Psoas muscle (tissue), 8 donors: ENCODE measurements around the gene PEPD. TPM values are rescaled to one million over a fixed set of nuclear protein-coding genes. Genes with fewer than 3 reads are reported as not detected.
A peak's percentile ranks its signal among the peaks of the same experiment; 100 is the strongest.
"Not testable (repeated sequence)": the region's sequence is repeated elsewhere in the genome, so short reads cannot be mapped to it uniquely, and the experiment has no call there.

Experiments used
- ATAC-seq, 4 donors: fragments of 200-7000 bp; cut with Tn5 transposase; one replicate each; pipeline ENCODE4 v1.9.1; 2020; ENCODE audit warnings: moderate library complexity in 3 of 4, mild to moderate bottlenecking in 2 of 4
- DNase-seq, 2 donors: peaks; one replicate each; pipeline ENCODE4 v3.0.0-alpha.2; 2020
- H3K27ac ChIP-seq: fragments of 200-600 bp; one replicate; pipeline ENCODE4 v1.8.0; 2022
- H3K27me3 ChIP-seq, 3 donors: fragments of 200-600 bp in 1 of 3; one replicate each; pipeline versions ENCODE4 v1.6.1 to v1.8.0; 2013 to 2022; ENCODE audit warnings: low read length in 2 of 3, mild to moderate bottlenecking in 2 of 3, moderate library complexity in 1 of 3; ENCODE audit not compliant: insufficient read depth in 3 of 3
- H3K36me3 ChIP-seq, 2 donors: fragments of 200-600 bp in 1 of 2; one replicate each; pipeline versions ENCODE4 v1.6.1 to v1.8.0; 2013 to 2022; ENCODE audit warnings: low read depth in 1 of 2, mild to moderate bottlenecking in 1 of 2, moderate library complexity in 1 of 2; ENCODE audit not compliant: insufficient read depth in 1 of 2
- H3K4me1 ChIP-seq: fragments of 200-600 bp; one replicate; pipeline ENCODE4 v1.8.0; 2022
- H3K4me3 ChIP-seq: fragments of 200-600 bp; one replicate; pipeline ENCODE4 v1.8.0; 2022; ENCODE audit warnings: mild to moderate bottlenecking
- H3K9me3 ChIP-seq: fragments of 200-600 bp; one replicate; pipeline ENCODE4 v1.8.0; 2022
- WGBS, 3 donors: extraction: QIAGEN DNeasy Blood & Tissue Kit; methylation state at CpG; one replicate each; pipeline versions ENCODE4 v1.1.6 to v1.1.7; 2013; 5-methylcytosine and 5-hydroxymethylcytosine counted together
- intact Hi-C, 2 donors: fragments of 100-400 bp; cut with DNase I; formaldehyde crosslinking; loops; one replicate each; pipeline versions ENCODE4 v1.11.0 to v1.14.2; 2022
- polyA plus RNA-seq, 3 donors: library from polyadenylated mRNA; stranded (reverse); fragments of 200-250 nt; gene quantifications; one replicate each; pipeline ENCODE4 v1.2.3, GENCODE V29; 2013
- total RNA-seq, 4 donors: library from RNA; stranded (reverse); fragmentation: NEBNext Ultra II Directional in 2 of 4; extraction: Animal tissue kit (Norgen Biotek cat#: 25700) in 2 of 4; gene quantifications; one replicate each; pipeline versions ENCODE4 v1.2.1 to v1.2.4, GENCODE V29; 2021 to 2023
- TF ChIP-seq, protein P1 (sequence below): fragments of 200-600 bp; IDR thresholded peaks from one replicate; pipeline ENCODE4 v1.8.0; 2022; ENCODE audit warnings: antibody characterized with exemption
- donor health status: healthy with polysubstance abuse.
- donor health status: DM: no; HTN: no; CAD: no; lungs with moderate emphysema.
- donor health status: Bipolar disorder and iron deficiency.
- donor health status: healthy.
- donor health status: DM: yes; HTN: yes; CAD: no.
- donor health status: DM: no; HTN: no; CAD: no.
- donor health status: DM: no; HTN: no; CAD: no.
- donor health status: DM: yes; HTN: yes; CAD: no.

PEPD gene
- total and polyA plus RNA-seq, 7 donors = 26.3 to 40.2 (median 35.1) TPM

GRCh38 chr19:33492090-33492489, 29.5 kb downstream of the PEPD start:
- DNase-seq = no peak
- Histone ChIP-seq H3K27me3 (no peaks in the 10 kb centered on the region), H3K4me1 (peaks cover 5% of the 10 kb centered on the region), H3K9me3 (no peaks in the 10 kb centered on the region), H3K36me3 (peaks cover 0 to 10% of the 10 kb centered on the region in 2 donors), H3K4me3 (no peak overlapping the region), H3K27ac (no peak overlapping the region)
- WGBS, 3 donors = 96 to 99% (median 98%) methylated on average over 7 of the region's 7 CpGs
- intact Hi-C loops = no loop called here
- TF ChIP-seq, protein P1, sequence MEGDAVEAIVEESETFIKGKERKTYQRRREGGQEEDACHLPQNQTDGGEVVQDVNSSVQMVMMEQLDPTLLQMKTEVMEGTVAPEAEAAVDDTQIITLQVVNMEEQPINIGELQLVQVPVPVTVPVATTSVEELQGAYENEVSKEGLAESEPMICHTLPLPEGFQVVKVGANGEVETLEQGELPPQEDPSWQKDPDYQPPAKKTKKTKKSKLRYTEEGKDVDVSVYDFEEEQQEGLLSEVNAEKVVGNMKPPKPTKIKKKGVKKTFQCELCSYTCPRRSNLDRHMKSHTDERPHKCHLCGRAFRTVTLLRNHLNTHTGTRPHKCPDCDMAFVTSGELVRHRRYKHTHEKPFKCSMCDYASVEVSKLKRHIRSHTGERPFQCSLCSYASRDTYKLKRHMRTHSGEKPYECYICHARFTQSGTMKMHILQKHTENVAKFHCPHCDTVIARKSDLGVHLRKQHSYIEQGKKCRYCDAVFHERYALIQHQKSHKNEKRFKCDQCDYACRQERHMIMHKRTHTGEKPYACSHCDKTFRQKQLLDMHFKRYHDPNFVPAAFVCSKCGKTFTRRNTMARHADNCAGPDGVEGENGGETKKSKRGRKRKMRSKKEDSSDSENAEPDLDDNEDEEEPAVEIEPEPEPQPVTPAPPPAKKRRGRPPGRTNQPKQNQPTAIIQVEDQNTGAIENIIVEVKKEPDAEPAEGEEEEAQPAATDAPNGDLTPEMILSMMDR = no peak
- ATAC-seq = no peak

DNA sequence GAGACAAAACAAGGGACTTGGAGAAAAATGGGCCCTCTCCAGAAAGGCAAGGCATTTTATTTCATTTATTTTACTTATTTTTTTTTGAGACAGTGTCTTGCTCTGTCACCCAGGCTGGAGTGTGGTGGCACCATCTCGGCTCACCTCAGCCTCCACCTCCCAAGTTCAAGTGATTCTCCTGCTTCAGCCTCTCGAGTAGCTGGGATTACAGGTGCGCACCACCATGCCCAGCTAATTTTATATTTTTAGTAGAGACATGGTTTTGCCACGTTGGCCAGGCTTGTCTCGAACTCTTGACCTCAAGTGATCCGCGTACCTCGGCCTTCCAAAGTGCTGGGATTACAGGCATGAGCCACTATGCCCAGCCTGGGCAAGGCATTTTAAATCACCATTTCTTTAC, 31.0 kb downstream of the PEPD start:
- H3K27me3 ChIP-seq, H3K27ac ChIP-seq, DNase-seq, intact Hi-C loops, H3K36me3 ChIP-seq, ATAC-seq, H3K4me3 ChIP-seq, H3K9me3 ChIP-seq: not testable (repeated sequence)
- WGBS, 3 donors = 87 to 95% (median 90%) methylated on average over 8 of the region's 8 CpGs
- H3K4me1 ChIP-seq = peaks cover 13% of the 10 kb centered on the region

- DNase-seq (no peak), ATAC-seq (no peak)
- Histone ChIP-seq H3K9me3 (no peaks in the 10 kb centered on the region), H3K36me3 (peaks cover 0 to 9% of the 10 kb centered on the region in 2 donors), H3K27me3 (no peaks in the 10 kb centered on the region), H3K4me3 (no peak overlapping the region), H3K4me1 (peaks cover 13% of the 10 kb centered on the region), H3K27ac (no peak overlapping the region)
- TF ChIP-seq, protein P1 = no peak
- intact Hi-C loops = no loop called here
- WGBS, 3 donors = 77 to 86% (median 84%) methylated on average over 7 to 9 of the region's 9 CpGs
These were observed 31.5 kb downstream of the PEPD start for GRCh38 chr19:33490041-33490451.

- DNase-seq (no peak), ATAC-seq (no peak)
- Histone ChIP-seq H3K36me3 (peaks cover 0 to 9% of the 10 kb centered on the region in 2 donors), H3K4me3 (no peak overlapping the region), H3K27me3 (no peaks in the 10 kb centered on the region), H3K4me1 (peaks cover 13% of the 10 kb centered on the region), H3K27ac (no peak overlapping the region), H3K9me3 (no peaks in the 10 kb centered on the region)
- TF ChIP-seq, protein P1 = no peak
- 88 to 96% (median 91%) methylated on average over 8 of the region's 8 CpGs for WGBS, 3 donors
- intact Hi-C loops = no loop called here
These were observed 32.8 kb downstream of the PEPD start for GRCh38 chr19:33488826-33489225.

DNA sequence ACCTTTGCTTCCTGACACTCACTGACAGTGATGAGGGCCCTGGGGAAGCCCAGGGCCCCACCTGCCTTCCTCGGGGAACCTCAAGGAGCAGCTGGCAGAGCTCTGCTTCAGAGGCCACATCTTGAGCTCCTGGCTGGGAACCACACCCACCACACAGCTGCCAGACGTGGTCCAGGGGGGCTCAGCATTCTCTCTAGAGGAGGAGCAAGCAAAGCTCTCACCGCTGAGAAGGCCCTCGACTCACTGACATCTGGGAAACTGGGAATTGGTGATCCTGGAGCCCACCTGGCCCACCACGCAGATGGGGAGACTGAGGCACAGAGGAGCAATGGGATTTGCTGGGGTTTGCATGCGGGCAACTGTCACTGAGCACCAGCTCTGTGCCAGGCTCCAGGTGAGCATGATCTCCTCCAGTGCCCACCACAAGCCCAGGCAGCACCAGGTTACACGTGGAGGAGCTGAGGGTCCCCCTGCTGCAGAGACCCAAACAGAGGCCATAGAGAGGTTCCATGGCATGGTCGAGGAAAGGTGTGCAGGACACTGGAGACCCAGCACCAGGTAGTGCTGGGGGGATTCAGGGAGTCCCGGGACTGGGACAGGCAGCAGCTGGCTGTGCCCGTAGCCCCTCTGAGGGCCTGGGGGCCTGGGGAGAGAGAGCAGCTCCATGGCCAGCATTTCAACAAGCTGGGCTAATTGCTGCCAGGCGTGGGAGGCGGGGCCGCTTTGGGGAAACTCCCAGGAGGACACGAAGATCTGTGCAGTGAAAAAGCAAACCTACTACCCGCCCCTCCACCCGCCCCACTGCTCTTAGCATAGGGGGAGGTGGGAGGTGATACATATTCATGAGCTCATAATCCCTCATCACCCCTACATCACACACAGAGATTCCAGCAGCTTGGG, 33.4 kb downstream of the PEPD start:
- H3K4me3 ChIP-seq = no peak overlapping the region

More for the DNA sequence above, 33.4 kb downstream of the PEPD start:
- ATAC-seq (peak in 1 of 4 donors; percentile 3), DNase-seq (no peak)
- peaks cover 0 to 9% of the 10 kb centered on the region in 2 donors for H3K36me3 ChIP-seq
- intact Hi-C loops = no loop called here
- peaks cover 13% of the 10 kb centered on the region for H3K4me1 ChIP-seq
- H3K27me3 ChIP-seq = no peaks in the 10 kb centered on the region
- TF ChIP-seq, protein P1 = no peak
- 83 to 85% (median 85%) methylated on average over 15 to 16 of the region's 16 CpGs for WGBS, 3 donors
- no peaks in the 10 kb centered on the region for H3K9me3 ChIP-seq
- H3K27ac ChIP-seq = no peak overlapping the region
